Kidney (tissue), 22 donors: ENCODE results near the gene COPG2. TPM values are rescaled to one million over a fixed set of nuclear protein-coding genes. Genes with fewer than 3 reads are reported as not detected.

ENCODE experiments used
- DNase-seq, 5 donors: peaks; one replicate each; pipeline ENCODE4 v3.0.0-alpha.2; 2013 to 2020
- FAIRE-seq: peaks from 2 replicates; lab custom pipeline; 2012; peaks lifted over from hg19 to GRCh38; lab: Jason Lieb, UNC
- H3K27ac ChIP-seq, 2 donors: one replicate each; pipeline ENCODE4 v1.7.0; 2013; ENCODE audit warnings: low read depth in 2 of 2, low read length in 2 of 2, inconsistent platforms in 1 of 2
- H3K27me3 ChIP-seq: one replicate; pipeline ENCODE4 v1.7.1; 2013; ENCODE audit warnings: low read length, inconsistent platforms; ENCODE audit not compliant: control insufficient read depth, insufficient read depth
- H3K36me3 ChIP-seq, 3 donors: one replicate each; pipeline versions ENCODE4 v1.7.0 to v1.7.1; 2013; ENCODE audit warnings: low read length in 3 of 3, control low read depth in 1 of 3, inconsistent platforms in 1 of 3; ENCODE audit not compliant: insufficient read depth in 3 of 3, control insufficient read depth in 2 of 3
- H3K4me1 ChIP-seq, 3 donors: one replicate each; pipeline versions ENCODE4 v1.7.0 to v1.7.1; 2013; ENCODE audit warnings: low read length in 3 of 3, inconsistent platforms in 1 of 3, low read depth in 1 of 3; ENCODE audit not compliant: control insufficient read depth in 2 of 3, insufficient read depth in 2 of 3
- H3K4me3 ChIP-seq, 3 donors: one replicate each; pipeline versions ENCODE4 v1.7.0 to v1.8.1; 2013; ENCODE audit warnings: low read length in 3 of 3, control low read depth in 1 of 3, inconsistent platforms in 1 of 3
- H3K9ac ChIP-seq, 3 donors: one replicate each; pipeline versions ENCODE4 v1.7.0 to v1.7.1; 2013; ENCODE audit warnings: low read length in 3 of 3, control low read depth in 1 of 3, inconsistent platforms in 1 of 3
- H3K9me3 ChIP-seq, 3 donors: one replicate each; pipeline versions ENCODE4 v1.7.0 to v1.7.1; 2013; ENCODE audit warnings: low read length in 3 of 3, control low read depth in 1 of 3, inconsistent platforms in 1 of 3; ENCODE audit not compliant: control insufficient read depth in 2 of 3, insufficient read depth in 1 of 3
- CTCF ChIP-seq: IDR thresholded peaks from 3 replicates; pipeline ENCODE4 v1.5.1; 2012; ENCODE audit warnings: mild to moderate bottlenecking, moderate library complexity, borderline replicate concordance; ENCODE audit not compliant: insufficient read depth; ENCODE audit errors: extremely low read depth
- intact Hi-C: fragments of 100-400 bp; cut with DNase I; formaldehyde crosslinking; loops from one replicate; pipeline ENCODE4 v1.11.1; 2022
- long read RNA-seq, 10 donors: library from polyadenylated mRNA in 1 of 10; unstranded in 1 of 10; transcript quantifications; one replicate each; pipeline ENCODE4 v2.0.0 and lab custom pipeline, GENCODE V29; 2021 to 2026
- polyA plus RNA-seq: library from polyadenylated mRNA; stranded (reverse); fragments of 350-450 nt; fragmentation: Illumina TruSeq; extraction: RNeasy Lipid Tissue Mini Kit (QIAGEN cat#74804); gene quantifications from one replicate; pipeline ENCODE4 v1.2.3, GENCODE V29; 2014; ENCODE audit warnings: low read depth, low replicate concordance; ENCODE audit not compliant: insufficient read depth
- total RNA-seq: library from RNA; stranded (reverse); fragmentation: NEBNext Ultra II Directional; extraction: Animal tissue kit (Norgen Biotek cat#: 25700); gene quantifications from one replicate; pipeline ENCODE4 v1.2.1, GENCODE V29; 2021
- donor health status: control.
- donor health status: control.
- donor health status: control.
- donor health status: control.
- donor health status: control.
- donor health status: DM: yes; HTN: yes; CAD: no.
- donor health status: Normal renal cell carcinoma (clear cell type).

Gene COPG2, protein sequence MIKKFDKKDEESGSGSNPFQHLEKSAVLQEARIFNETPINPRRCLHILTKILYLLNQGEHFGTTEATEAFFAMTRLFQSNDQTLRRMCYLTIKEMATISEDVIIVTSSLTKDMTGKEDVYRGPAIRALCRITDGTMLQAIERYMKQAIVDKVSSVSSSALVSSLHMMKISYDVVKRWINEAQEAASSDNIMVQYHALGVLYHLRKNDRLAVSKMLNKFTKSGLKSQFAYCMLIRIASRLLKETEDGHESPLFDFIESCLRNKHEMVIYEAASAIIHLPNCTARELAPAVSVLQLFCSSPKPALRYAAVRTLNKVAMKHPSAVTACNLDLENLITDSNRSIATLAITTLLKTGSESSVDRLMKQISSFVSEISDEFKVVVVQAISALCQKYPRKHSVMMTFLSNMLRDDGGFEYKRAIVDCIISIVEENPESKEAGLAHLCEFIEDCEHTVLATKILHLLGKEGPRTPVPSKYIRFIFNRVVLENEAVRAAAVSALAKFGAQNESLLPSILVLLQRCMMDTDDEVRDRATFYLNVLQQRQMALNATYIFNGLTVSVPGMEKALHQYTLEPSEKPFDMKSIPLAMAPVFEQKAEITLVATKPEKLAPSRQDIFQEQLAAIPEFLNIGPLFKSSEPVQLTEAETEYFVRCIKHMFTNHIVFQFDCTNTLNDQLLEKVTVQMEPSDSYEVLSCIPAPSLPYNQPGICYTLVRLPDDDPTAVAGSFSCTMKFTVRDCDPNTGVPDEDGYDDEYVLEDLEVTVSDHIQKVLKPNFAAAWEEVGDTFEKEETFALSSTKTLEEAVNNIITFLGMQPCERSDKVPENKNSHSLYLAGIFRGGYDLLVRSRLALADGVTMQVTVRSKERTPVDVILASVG
- 27.6 TPM for total RNA-seq
- 12.6 TPM for polyA plus RNA-seq
- long read RNA-seq, donor 1, transcript COPG2-201 (20 exons, 3,073 nt): major isoform, 5 of 20 reads
- long read RNA-seq, donor 1, partial matches to known transcripts: 13 of 20 reads
- long read RNA-seq, donor 1, other reads (novel, unspliced or antisense): 0 of 20 reads
- long read RNA-seq, donor 2, transcript COPG2-202 (24 exons, 3,134 nt): major isoform, 5 of 17 reads
- long read RNA-seq, donor 2, partial matches to known transcripts: 10 of 17 reads
- long read RNA-seq, donor 2, other reads (novel, unspliced or antisense): 0 of 17 reads
- long read RNA-seq, donor 3, transcript COPG2-202 (24 exons, 3,134 nt): major isoform, 5 of 31 reads
- long read RNA-seq, donor 3, transcript COPG2-201 (20 exons, 3,073 nt): major isoform, 5 of 31 reads
- long read RNA-seq, donor 3, partial matches to known transcripts: 21 of 31 reads
- long read RNA-seq, donor 3, other reads (novel, unspliced or antisense): 0 of 31 reads
- long read RNA-seq, donor 4, transcript COPG2-202 (24 exons, 3,134 nt): major isoform, 8 of 17 reads
- long read RNA-seq, donor 4, partial matches to known transcripts: 5 of 17 reads
- long read RNA-seq, donor 4, other reads (novel, unspliced or antisense): 0 of 17 reads
- long read RNA-seq, donor 5, partial matches to known transcripts: 0 of 1 reads
- long read RNA-seq, donor 5, other reads (novel, unspliced or antisense): 0 of 1 reads
- long read RNA-seq, donor 6, transcript COPG2-201 (20 exons, 3,073 nt): minor isoform, 5 of 20 reads
- long read RNA-seq, donor 6, transcript COPG2-202 (24 exons, 3,134 nt): major isoform, 8 of 20 reads
- long read RNA-seq, donor 6, partial matches to known transcripts: 7 of 20 reads
- long read RNA-seq, donor 6, other reads (novel, unspliced or antisense): 0 of 20 reads
- long read RNA-seq, donor 7, transcript COPG2-202 (24 exons, 3,134 nt): major isoform, 10 of 14 reads
- long read RNA-seq, donor 7, partial matches to known transcripts: 2 of 14 reads
- long read RNA-seq, donor 7, other reads (novel, unspliced or antisense): 2 of 14 reads
- long read RNA-seq, donor 8, transcript COPG2-202 (24 exons, 3,134 nt): major isoform, 7 of 21 reads
- long read RNA-seq, donor 8, partial matches to known transcripts: 13 of 21 reads
- long read RNA-seq, donor 8, other reads (novel, unspliced or antisense): 0 of 21 reads
- long read RNA-seq, donor 9, partial matches to known transcripts: 0 of 4 reads
- long read RNA-seq, donor 9, other reads (novel, unspliced or antisense): 0 of 4 reads
- long read RNA-seq, donor 10, partial matches to known transcripts: 13 of 19 reads
- long read RNA-seq, donor 10, other reads (novel, unspliced or antisense): 0 of 19 reads

DNA sequence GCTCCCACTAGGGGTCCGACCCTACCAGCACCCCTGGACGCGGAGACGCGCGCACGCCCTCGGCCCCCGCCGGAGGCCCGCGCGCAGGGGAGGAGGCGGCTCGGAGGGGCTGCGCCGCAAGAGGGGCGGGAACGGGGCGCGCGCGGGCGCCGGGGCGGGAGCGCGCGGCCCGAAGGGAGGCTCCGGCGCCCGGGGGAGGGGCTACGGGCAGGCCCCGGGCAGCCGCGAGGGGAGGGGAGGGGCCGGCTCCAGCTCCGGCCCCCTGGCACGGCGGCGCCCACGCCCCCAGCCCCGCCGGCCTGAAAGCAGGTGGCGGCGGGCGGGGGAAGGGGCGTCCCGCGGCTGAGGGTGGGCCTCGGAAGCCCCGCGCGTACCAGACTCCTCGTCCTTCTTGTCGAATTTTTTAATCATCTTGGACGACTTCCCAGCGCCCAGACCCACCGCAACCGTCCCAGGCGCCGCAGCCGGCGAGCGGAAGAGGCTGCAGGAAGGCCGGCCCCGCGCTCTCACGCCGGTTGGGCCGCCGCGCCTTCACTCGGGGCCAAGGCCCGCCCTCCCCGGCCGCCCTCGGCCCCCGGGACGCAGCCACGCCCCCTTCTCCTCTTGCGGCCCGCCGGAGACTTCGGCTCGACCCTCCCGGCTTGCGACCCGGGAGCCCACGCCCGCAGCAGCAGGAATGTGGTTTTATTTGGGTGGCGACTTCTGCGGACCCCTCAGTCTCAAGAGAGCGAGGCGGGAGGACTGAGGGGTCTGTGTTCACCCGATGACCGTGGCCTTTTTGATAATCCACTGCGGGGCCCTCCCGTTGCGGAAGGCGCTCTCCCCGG is at the start of gene COPG2:
Gene COPG2, minus strand, starts transcription at position 491 of the 827 bp plus-strand sequence. Its CDS starts 80 bp downstream, at position 411.
- DNase-seq (peak; percentile 92 to 97 (median 93)), FAIRE-seq (no peak)
- peak within 1 kb of the TSS; percentile 47 to 70 for H3K27ac ChIP-seq
- peaks cover 0 to 3% (median 0%) of the 10 kb centered on the region in 3 donors for H3K4me1 ChIP-seq
- intact Hi-C loops: no loop called here
- no peaks in the 10 kb centered on the region for H3K36me3 ChIP-seq
- peak within 1 kb of the TSS; percentile 83 to 89 (median 84) for H3K4me3 ChIP-seq
- H3K9ac ChIP-seq: peak within 1 kb of the TSS; percentile 70 to 98 (median 84)
- H3K27me3 ChIP-seq: no peaks in the 10 kb centered on the region
- TF ChIP-seq CTCF: no peak
- no peaks in the 10 kb centered on the region for H3K9me3 ChIP-seq

DNA sequence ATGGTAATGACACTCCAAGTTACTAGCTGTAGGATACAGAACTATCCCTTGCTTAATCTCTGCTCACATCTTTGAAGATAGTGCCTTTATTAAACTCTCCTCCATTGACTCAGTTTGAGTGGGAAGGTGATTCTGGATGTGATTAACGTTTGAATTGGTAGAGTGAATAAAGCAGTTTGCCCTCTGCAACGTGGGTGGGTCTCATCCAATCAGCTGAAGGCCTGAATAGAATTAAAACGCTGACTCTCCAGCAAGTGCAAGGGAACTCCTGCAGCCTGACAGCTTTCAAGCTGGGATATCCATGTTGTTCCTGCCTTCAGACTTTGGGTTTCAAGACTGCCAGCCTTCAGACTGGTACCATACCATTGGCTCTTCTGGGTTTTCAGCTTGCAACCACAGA is 43.9 kb upstream of the COPG2 start:
- H3K27me3 ChIP-seq: no peaks in the 10 kb centered on the region
- no peaks in the 10 kb centered on the region for H3K36me3 ChIP-seq
- H3K27ac ChIP-seq: no peak overlapping the region
- TF ChIP-seq CTCF: no peak
- H3K4me3 ChIP-seq: no peak overlapping the region
- DNase-seq (no peak), FAIRE-seq (no peak)
- H3K9ac ChIP-seq: no peak overlapping the region
- intact Hi-C loops: no loop called here
- no peaks in the 10 kb centered on the region for H3K9me3 ChIP-seq
- no peaks in the 10 kb centered on the region for H3K4me1 ChIP-seq
